Measurements from ENCODE around the gene PLA2G4B.

PLA2G4B gene

DNA sequence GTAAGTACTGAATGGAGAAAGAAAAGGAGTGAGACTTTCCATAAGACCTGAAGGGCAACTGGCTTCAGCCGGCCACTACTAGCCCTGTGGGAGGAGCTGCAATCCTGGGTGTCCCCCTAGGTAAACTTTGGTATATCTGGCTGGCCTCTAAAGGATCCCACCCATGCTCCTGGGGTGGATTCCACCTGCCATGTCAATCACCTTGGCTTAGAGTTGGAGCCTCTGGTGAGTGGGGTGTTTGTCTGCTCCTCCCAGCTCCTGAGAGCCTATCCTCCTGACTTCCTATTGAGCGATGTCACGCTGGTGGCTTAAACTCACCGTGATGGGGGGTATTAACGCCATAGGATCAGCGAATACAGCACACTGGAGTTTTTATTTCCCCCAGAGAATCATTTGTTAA is 52.6 kb downstream of the PLA2G4B start:
- DNase-seq = no peak

- DNase-seq = no peak
Observed at GRCh38 chr15:41891946-41892345, 53.3 kb downstream of the PLA2G4B start.

DNA sequence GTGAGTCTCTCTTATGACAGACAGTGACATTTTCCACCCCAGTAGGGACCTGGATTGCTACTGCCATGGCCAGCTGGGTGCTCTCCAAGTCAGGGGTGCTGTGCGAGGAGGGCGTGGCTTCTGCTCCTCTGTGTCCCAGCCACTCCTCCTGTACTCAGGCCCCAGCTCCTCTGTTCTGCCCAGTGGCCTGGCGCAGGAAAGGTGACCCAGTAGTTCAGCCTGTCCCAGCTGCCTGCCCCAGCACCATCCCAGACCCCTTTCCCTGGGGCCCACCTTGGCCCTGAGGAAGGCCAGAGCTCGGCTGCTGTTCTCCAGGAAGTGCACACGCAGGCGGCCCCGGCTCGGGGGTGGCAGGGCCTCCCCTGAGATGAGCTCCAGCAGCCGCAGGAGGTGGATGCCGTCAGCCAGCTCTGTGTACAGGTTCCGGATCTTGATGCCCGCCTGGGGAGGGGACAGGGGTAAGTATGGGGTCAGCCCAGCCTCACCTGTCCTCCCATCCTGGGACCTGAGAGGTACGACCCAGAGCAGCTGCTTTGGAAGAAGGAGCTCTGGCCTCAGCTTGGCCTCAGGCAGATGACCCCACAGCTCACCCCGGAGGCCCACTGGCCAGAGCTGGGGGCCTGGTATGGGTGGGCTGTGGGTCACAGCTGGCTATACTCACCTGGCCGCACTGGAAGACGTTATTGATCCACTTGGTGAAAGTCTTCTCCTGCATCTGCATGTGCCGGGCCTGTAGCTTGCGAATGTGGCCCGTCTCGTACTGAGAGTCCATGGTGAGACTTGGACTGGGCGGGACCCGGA is 54.2 kb downstream of the PLA2G4B start:
- no peak for DNase-seq

GRCh38 chr15:41893422-41894250 is 55.0 kb downstream of the PLA2G4B start, which contains the start of gene SPTBN5:
Gene SPTBN5, minus strand, starts transcription at chr15:41894053. Its CDS starts 556 bp downstream, at chr15:41893497.
- DNase-seq = no peak

GRCh38 chr15:41894251-41894790 is 55.7 kb downstream of the PLA2G4B start:
- DNase-seq = no peak

DNA sequence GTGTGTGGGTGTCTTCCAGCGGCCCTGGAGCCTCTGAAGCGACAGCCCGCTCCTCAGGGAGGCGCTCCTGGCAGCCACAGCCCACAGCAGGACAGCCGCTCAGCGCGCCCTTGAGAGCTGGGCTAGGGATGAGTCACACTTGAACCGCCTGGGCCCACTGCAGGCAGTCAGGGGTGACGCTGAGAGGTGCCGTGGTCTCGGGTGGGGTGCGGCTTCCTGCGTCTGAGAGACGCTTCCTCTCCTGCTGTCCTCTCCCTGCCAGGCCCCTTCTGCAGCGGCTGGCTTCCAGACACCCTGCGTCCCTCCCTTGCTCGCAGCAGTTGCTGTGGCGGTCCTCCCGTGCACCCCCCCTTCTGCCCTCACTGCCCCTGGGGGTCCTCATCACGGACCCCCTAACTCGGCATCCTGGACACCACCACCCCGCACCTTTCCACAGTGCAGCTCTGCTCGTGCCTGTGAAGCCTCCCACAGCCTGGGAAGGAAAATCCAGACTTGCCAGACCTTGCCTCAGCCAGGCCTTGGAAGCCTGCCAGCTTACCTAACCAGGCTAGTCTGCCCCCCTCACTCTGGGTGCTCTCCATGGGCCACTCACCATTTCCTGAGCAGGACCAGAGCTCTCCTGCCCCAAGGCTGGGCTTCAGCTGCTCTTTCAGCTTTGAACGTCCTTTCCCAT is 56.3 kb downstream of the PLA2G4B start:
- DNase-seq = no peak

DNA sequence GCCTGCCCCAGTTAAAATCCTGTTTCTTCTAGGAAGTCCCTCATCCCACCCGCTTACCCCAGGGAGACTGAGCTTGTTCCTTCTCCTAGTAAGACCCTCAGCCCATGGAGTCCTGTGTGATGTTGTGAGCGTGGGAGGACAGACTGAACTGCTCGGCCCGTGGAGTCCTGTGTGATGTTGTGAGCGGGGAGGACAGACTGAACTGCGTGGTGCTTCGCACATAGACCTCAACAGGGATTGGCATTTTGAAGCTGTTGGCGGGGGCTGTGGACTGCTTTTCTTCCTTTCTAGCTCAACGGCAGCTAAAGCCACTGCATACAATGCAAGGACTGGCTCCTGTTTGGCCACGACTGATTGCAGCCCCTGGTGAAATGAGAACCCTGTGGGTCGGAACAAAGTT is 56.8 kb downstream of the PLA2G4B start:
- DNase-seq = no peak

DNA sequence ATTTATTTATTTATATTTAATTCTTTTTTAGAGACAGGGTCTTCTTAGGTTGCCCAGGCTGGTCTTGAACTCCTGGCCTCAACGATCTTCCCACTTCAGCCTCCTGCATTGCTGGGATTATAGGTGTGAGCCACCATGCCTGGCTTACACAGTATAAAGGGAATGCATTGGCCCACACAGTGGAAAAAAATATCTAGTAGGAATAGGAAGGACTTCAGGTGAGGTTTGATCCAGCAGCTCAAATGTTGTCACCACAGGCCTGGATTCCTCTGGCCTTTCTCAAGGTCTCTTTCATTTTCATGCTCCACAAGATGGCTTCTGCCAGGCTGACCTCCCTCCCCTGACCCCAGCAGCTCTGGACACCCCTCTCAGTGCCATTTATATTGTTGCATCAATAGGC is 57.3 kb downstream of the PLA2G4B start:
- no peak for DNase-seq

GRCh38 chr15:41896566-41896965 is 57.9 kb downstream of the PLA2G4B start:
- no peak for DNase-seq

GRCh38 chr15:41897363-41897799 is 58.7 kb downstream of the PLA2G4B start:
- peak; percentile 67 for DNase-seq

Measured in DMS 273 treated with DMSO at 0.1 percent for 48 hours (cell line).